Measurements from ENCODE around the gene GAP43. TPM values are rescaled to one million over a fixed set of nuclear protein-coding genes. Genes with fewer than 3 reads are reported as not detected.

Gene GAP43
- total and polyA plus RNA-seq, 3 experiments from 2014 or later: not detected

DNA sequence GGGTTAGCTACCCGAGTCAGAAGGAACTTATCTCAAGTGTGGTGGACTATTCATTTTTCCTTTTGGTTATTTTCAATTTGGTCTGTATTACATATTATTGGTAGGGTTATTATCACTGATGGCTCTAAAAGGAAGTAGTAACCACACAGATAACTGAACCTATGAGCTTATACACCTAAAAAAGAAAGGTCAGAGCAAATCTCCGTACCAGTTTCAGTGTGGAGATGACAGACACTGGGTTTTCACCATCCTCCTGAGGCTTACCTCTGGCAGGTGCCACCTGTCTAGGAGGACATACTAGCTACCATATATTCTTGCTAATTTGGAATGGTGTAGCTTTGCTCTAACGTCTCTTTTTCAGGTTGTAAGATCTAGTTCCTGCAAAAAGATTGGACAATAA lies 10.2 kb downstream of the GAP43 start:
- H3K36me3 Mint-ChIP-seq: no peaks in the 10 kb centered on the region
- no peak overlapping the region for H3K27ac ChIP-seq (ENCODE audit: low read depth, low read length)
- H3K27me3 ChIP-seq (ENCODE audit: insufficient read depth, low read length, poor library complexity, severe bottlenecking): no peaks in the 10 kb centered on the region
- ChIA-PET POLR2A (no interaction called here), CTCF (no interaction called here)
- no peaks in the 10 kb centered on the region for H3K4me1 ChIP-seq (ENCODE audit: insufficient read depth, low read length)
- H3K4me3 Mint-ChIP-seq: no peak overlapping the region
- H3K27ac Mint-ChIP-seq: no peak overlapping the region
- peaks cover 2 to 16% of the 10 kb centered on the region in 2 donors for H3K27me3 Mint-ChIP-seq
- no peaks in the 10 kb centered on the region for H3K9me3 Mint-ChIP-seq
- H3K36me3 ChIP-seq (ENCODE audit: insufficient read depth, low read length): no peaks in the 10 kb centered on the region
- H3K9me3 ChIP-seq (ENCODE audit: low read length): no peaks in the 10 kb centered on the region
- peaks cover 0 to under 1% (median 0%) of the 10 kb centered on the region in 3 donors for H3K4me1 Mint-ChIP-seq
- DNase-seq: no peak
- H3K4me3 ChIP-seq (ENCODE audit: low read length): no peak overlapping the region

DNA sequence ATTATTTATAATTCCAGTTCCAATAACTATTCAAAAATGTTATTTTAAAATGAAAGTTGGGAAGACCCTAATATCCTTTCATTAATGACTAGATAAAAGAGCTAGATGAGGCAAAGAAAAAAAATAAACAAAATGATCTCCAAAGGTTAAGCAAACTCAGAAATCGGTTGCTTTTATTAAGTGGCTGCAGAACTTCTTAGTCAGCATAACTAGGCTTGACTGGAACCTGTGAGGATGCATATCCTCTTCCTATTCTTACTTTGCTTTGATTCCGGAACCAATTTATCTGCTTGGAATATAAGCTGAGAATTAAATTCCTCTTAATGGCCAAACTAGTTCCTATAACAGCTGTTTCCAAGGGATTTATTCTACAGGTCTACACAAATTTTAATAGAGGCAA lies 10.7 kb downstream of the GAP43 start:
- Mint-ChIP-seq H3K4me1 (peaks cover 0 to 4% (median 0%) of the 10 kb centered on the region in 3 donors), H3K9me3 (no peaks in the 10 kb centered on the region), H3K4me3 (no peak overlapping the region), H3K27me3 (peaks cover 2 to 16% of the 10 kb centered on the region in 2 donors), H3K36me3 (no peaks in the 10 kb centered on the region), H3K27ac (no peak overlapping the region)
- H3K9me3 ChIP-seq (ENCODE audit: low read length): no peaks in the 10 kb centered on the region
- POLR2A ChIA-PET: no interaction called here
- H3K4me1 ChIP-seq (ENCODE audit: insufficient read depth, low read length): no peaks in the 10 kb centered on the region
- no peak overlapping the region for H3K27ac ChIP-seq (ENCODE audit: low read depth, low read length)
- no peak overlapping the region for H3K4me3 ChIP-seq (ENCODE audit: low read length)
- H3K27me3 ChIP-seq (ENCODE audit: insufficient read depth, low read length, poor library complexity, severe bottlenecking): no peaks in the 10 kb centered on the region
- no peaks in the 10 kb centered on the region for H3K36me3 ChIP-seq (ENCODE audit: insufficient read depth, low read length)
- DNase-seq: no peak
- CTCF ChIA-PET: no interaction called here

DNA sequence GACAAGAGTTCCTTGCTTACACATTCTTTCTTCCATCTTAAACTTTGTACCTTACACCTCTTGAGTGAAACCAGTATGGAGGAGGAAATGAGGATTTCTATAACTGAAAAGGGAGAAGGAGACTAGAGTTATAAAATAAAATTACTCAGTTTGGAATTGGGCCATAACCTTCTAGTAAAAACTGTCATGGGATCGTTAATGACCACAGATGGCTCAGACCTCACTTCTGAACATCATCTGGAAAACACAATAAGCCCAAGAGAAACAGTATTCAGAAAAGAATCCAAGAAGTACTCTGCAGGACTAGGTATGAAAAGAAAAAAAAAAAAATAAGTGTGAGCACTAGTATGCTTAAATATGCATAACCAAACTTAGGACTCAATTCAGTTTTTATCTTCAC lies 12.1 kb downstream of the GAP43 start:
- no peak overlapping the region for H3K27ac ChIP-seq (ENCODE audit: low read depth, low read length)
- Mint-ChIP-seq H3K36me3 (no peaks in the 10 kb centered on the region), H3K4me3 (no peak overlapping the region), H3K27ac (no peak overlapping the region), H3K9me3 (no peaks in the 10 kb centered on the region), H3K4me1 (peaks cover 0 to 4% (median 0%) of the 10 kb centered on the region in 3 donors), H3K27me3 (peaks cover 2 to 20% of the 10 kb centered on the region in 2 donors)
- ChIA-PET POLR2A (no interaction called here), CTCF (no interaction called here)
- no peak overlapping the region for H3K4me3 ChIP-seq (ENCODE audit: low read length)
- no peak for DNase-seq
- H3K4me1 ChIP-seq (ENCODE audit: insufficient read depth, low read length): no peaks in the 10 kb centered on the region
- H3K9me3 ChIP-seq (ENCODE audit: low read length): no peaks in the 10 kb centered on the region
- no peaks in the 10 kb centered on the region for H3K36me3 ChIP-seq (ENCODE audit: insufficient read depth, low read length)
- no peaks in the 10 kb centered on the region for H3K27me3 ChIP-seq (ENCODE audit: insufficient read depth, low read length, poor library complexity, severe bottlenecking)

DNA sequence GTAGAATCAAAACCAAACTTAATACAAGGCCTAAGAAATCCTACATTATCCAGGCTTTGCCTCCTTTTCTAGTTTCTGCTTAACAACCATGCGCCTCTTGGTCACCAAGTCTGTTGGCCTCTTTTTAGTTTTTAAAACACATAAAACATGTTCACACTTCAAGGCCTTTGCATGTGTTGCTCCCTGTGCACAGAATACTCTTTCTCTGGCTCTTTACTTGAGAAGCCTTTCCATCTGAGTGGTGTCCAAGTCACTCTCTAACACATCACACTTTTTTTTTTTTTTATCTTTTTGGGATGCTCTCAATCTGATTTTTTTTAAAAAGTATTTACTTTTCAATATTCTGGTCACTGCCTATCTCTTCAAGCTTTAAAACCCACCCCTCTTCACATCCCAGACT lies 14.9 kb downstream of the GAP43 start:
- no peak for DNase-seq
- POLR2A ChIA-PET: no interaction called here
- no peak overlapping the region for H3K27ac Mint-ChIP-seq

DNA sequence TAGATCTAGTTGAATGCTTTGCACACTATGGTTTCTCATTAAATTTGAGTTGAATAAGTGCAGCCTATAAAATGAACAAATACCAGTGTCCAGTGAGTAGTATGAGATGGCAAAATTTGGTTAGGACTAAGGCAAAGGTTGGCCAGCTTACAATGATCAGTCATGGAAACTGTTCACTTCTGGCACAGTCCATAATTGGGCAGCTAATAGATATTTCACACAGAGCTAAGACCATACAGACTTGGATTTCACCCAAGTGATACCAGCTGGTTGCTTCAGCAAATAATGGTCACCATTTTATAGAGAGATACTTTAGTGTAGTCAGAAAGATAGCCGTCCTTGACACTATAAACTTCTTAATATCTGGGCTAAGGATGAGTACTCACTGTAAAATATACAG lies 15.7 kb downstream of the GAP43 start:
- H3K4me1 ChIP-seq (ENCODE audit: insufficient read depth, low read length): no peaks in the 10 kb centered on the region
- POLR2A ChIA-PET: no interaction called here
- no peak overlapping the region for H3K27ac ChIP-seq (ENCODE audit: low read depth, low read length)
- no peaks in the 10 kb centered on the region for H3K36me3 ChIP-seq (ENCODE audit: insufficient read depth, low read length)
- Mint-ChIP-seq H3K9me3 (no peaks in the 10 kb centered on the region), H3K4me1 (peaks cover 0 to 4% (median 0%) of the 10 kb centered on the region in 3 donors), H3K27ac (no peak overlapping the region), H3K27me3 (peaks cover 3 to 18% of the 10 kb centered on the region in 2 donors), H3K36me3 (no peaks in the 10 kb centered on the region), H3K4me3 (no peak overlapping the region)
- no peak for DNase-seq
- CTCF ChIA-PET: no interaction called here
- H3K9me3 ChIP-seq (ENCODE audit: low read length): no peaks in the 10 kb centered on the region
- no peaks in the 10 kb centered on the region for H3K27me3 ChIP-seq (ENCODE audit: insufficient read depth, low read length, poor library complexity, severe bottlenecking)
- no peak overlapping the region for H3K4me3 ChIP-seq (ENCODE audit: low read length)

More for the DNA sequence above, 14.9 kb downstream of the GAP43 start:
- Histone ChIP-seq H3K4me1 (ENCODE audit: insufficient read depth, low read length) (no peaks in the 10 kb centered on the region), H3K27me3 (ENCODE audit: insufficient read depth, low read length, poor library complexity, severe bottlenecking) (no peaks in the 10 kb centered on the region), H3K27ac (ENCODE audit: low read depth, low read length) (no peak overlapping the region), H3K4me3 (ENCODE audit: low read length) (no peak overlapping the region), H3K36me3 (ENCODE audit: insufficient read depth, low read length) (no peaks in the 10 kb centered on the region), H3K9me3 (ENCODE audit: low read length) (no peaks in the 10 kb centered on the region)
- peaks cover 0 to 16% of the 10 kb centered on the region in 2 donors for H3K27me3 Mint-ChIP-seq
- H3K9me3 Mint-ChIP-seq: no peaks in the 10 kb centered on the region
- no peak overlapping the region for H3K4me3 Mint-ChIP-seq
- CTCF ChIA-PET: no interaction called here
- peaks cover 0 to 4% (median 0%) of the 10 kb centered on the region in 3 donors for H3K4me1 Mint-ChIP-seq
- H3K36me3 Mint-ChIP-seq: no peaks in the 10 kb centered on the region

DNA sequence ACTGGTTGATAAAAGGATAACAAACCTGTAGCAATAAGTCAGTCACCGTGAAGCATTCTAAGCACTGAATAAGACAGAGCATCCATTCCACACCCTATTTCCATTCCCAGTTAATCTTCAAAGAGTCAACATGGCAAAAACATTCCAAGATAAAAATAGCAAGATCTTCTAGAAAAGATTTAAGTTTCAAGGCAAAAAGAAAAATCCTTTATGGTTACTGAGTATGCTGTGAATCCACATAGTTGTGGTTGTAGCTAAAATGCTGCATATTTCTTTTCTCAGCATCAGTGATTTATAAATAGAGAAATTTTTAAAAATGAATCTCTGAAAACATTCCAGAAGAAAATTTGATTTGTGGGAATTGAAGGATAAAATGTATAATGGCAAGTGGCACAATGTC lies 21.1 kb downstream of the GAP43 start:
- CTCF ChIA-PET: no interaction called here
- POLR2A ChIA-PET: no interaction called here

DNA sequence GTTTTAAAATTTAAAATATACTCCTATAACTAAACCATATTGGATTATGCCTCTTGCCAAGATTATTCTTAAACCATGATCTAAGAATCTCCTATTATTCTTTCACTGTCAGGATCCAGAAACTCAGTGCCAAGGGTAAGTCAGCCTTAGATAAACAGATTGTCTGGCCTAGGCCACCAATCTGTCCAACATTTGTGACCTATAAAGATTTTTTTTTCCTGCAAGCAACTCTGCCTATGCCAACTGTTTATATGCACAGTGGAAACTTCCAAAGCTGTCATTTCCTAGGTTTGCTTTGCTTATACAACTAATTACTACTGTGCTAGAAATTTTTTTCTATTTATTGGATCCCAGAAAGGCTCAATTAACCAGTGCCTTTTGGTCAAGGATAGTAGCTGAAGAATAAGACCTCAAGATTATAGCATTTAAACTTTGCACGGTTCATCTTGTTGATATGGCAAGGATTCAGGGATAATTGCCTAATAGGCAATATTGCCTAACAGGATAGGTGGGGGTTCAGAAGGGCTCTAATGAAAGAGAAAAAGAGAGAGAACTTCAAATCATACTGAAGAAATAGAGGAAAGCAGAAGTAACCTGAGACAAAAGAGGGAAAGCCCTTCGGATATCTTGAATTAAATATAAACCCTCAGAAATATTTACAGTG lies 22.8 kb downstream of the GAP43 start:
- Histone ChIP-seq H3K4me1 (ENCODE audit: insufficient read depth, low read length) (no peaks in the 10 kb centered on the region), H3K27me3 (ENCODE audit: insufficient read depth, low read length, poor library complexity, severe bottlenecking) (no peaks in the 10 kb centered on the region), H3K27ac (ENCODE audit: low read depth, low read length) (no peak overlapping the region), H3K36me3 (ENCODE audit: insufficient read depth, low read length) (no peaks in the 10 kb centered on the region), H3K9me3 (ENCODE audit: low read length) (no peaks in the 10 kb centered on the region), H3K4me3 (ENCODE audit: low read length) (no peak overlapping the region)
- no peak overlapping the region for H3K27ac Mint-ChIP-seq
- no peaks in the 10 kb centered on the region for H3K4me1 Mint-ChIP-seq
- ChIA-PET CTCF (no interaction called here), POLR2A (no interaction called here)
- no peak for DNase-seq
- H3K27me3 Mint-ChIP-seq: peaks cover 12 to 38% of the 10 kb centered on the region in 2 donors
- H3K36me3 Mint-ChIP-seq: peaks cover 0 to 5% (median 0%) of the 10 kb centered on the region in 3 donors
- H3K4me3 Mint-ChIP-seq: no peak overlapping the region
- H3K9me3 Mint-ChIP-seq: no peaks in the 10 kb centered on the region

More for the DNA sequence above, 21.1 kb downstream of the GAP43 start:
- Mint-ChIP-seq H3K4me3 (no peak overlapping the region), H3K27ac (no peak overlapping the region), H3K27me3 (peaks cover 12 to 44% of the 10 kb centered on the region in 2 donors), H3K9me3 (no peaks in the 10 kb centered on the region), H3K4me1 (no peaks in the 10 kb centered on the region), H3K36me3 (no peaks in the 10 kb centered on the region)
- Histone ChIP-seq H3K9me3 (ENCODE audit: low read length) (no peaks in the 10 kb centered on the region), H3K36me3 (ENCODE audit: insufficient read depth, low read length) (no peaks in the 10 kb centered on the region), H3K27ac (ENCODE audit: low read depth, low read length) (no peak overlapping the region), H3K4me1 (ENCODE audit: insufficient read depth, low read length) (no peaks in the 10 kb centered on the region), H3K4me3 (ENCODE audit: low read length) (no peak overlapping the region), H3K27me3 (ENCODE audit: insufficient read depth, low read length, poor library complexity, severe bottlenecking) (no peaks in the 10 kb centered on the region)
- no peak for DNase-seq

DNA sequence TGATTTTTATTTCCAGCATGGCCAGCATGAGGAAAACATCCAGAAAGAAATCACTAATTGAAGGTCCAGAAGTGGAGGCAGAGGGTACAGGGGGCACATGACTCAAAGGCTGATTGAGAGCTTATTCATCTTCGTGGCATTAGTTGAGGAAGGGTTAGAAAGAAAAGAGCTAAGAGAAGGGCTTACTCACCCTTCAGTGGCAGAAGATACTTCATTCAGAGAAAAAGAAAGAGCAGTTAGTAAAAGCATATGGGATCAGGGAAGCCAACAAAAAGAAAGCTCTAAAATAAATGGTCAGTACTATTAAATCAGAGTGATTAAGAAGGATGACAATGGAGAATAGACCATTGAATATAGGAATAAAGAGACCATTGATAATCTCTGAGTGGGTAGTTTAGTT lies 25.2 kb downstream of the GAP43 start:
- H3K27ac ChIP-seq (ENCODE audit: low read depth, low read length): no peak overlapping the region
- H3K4me1 ChIP-seq (ENCODE audit: insufficient read depth, low read length): no peaks in the 10 kb centered on the region
- peaks cover 0 to 5% (median 0%) of the 10 kb centered on the region in 3 donors for H3K36me3 Mint-ChIP-seq
- no peaks in the 10 kb centered on the region for H3K9me3 Mint-ChIP-seq
- H3K9me3 ChIP-seq (ENCODE audit: low read length): no peaks in the 10 kb centered on the region
- H3K27ac Mint-ChIP-seq: no peak overlapping the region
- H3K4me1 Mint-ChIP-seq: no peaks in the 10 kb centered on the region
- no peaks in the 10 kb centered on the region for H3K36me3 ChIP-seq (ENCODE audit: insufficient read depth, low read length)
- H3K4me3 Mint-ChIP-seq: no peak overlapping the region
- no peaks in the 10 kb centered on the region for H3K27me3 ChIP-seq (ENCODE audit: insufficient read depth, low read length, poor library complexity, severe bottlenecking)
- ChIA-PET POLR2A (no interaction called here), CTCF (no interaction called here)
- H3K4me3 ChIP-seq (ENCODE audit: low read length): no peak overlapping the region
- DNase-seq: no peak
- H3K27me3 Mint-ChIP-seq: peaks cover 10 to 39% of the 10 kb centered on the region in 2 donors
